H1 (cell line): ENCODE measurements around the gene TXNRD3. TPM values are rescaled to one million over a fixed set of nuclear protein-coding genes. Genes with fewer than 3 reads are reported as not detected.

Experiments
- CTCF ChIA-PET: fragments of 300-600 bp; sonication (Branson Sonifier 250); formaldehyde crosslinking; loops from one replicate; lab custom pipeline; 2021; ENCODE audit not compliant: partially characterized antibody; lab: Charles Lee
- POLR2A ChIA-PET: fragments of 300-600 bp; sonication (Branson Sonifier 250); formaldehyde crosslinking; loops from one replicate; lab custom pipeline; 2021; ENCODE audit warnings: inconsistent platforms; ENCODE audit not compliant: partially characterized antibody; lab: Charles Lee
- DNase-seq, 2 experiments: peaks; one replicate each; pipeline versions ENCODE4 v3.0.0 to v3.0.0-alpha.2; 2010 to 2022; ENCODE audit warnings: low spot score in 2 of 2, low read depth in 1 of 2, mixed read lengths in 1 of 2
- FAIRE-seq: peaks from 2 replicates; lab custom pipeline; 2011; peaks lifted over from hg19 to GRCh38; lab: Jason Lieb, UNC
- H2AFZ ChIP-seq: 2 replicates; pipeline ENCODE4 v1.8.1; 2012; ENCODE audit warnings: low read length, inconsistent platforms
- H2AK5ac ChIP-seq: 2 replicates; pipeline ENCODE4 v1.6.1; 2013; ENCODE audit warnings: low read depth, low read length
- H2BK120ac ChIP-seq: replicated peaks from 2 replicates; pipeline ENCODE3; 2013; ENCODE audit warnings: low read depth, low read length, inconsistent platforms
- H2BK12ac ChIP-seq: 2 replicates; pipeline ENCODE4 v1.6.1; 2013; ENCODE audit warnings: low read depth, low read length
- H2BK15ac ChIP-seq: 2 replicates; pipeline ENCODE4 v1.6.1; 2013; ENCODE audit warnings: low read length
- H2BK20ac ChIP-seq: 2 replicates; pipeline ENCODE4 v1.6.1; 2013; ENCODE audit warnings: low read length
- H2BK5ac ChIP-seq: 2 replicates; pipeline ENCODE4 v1.6.1; 2013; ENCODE audit warnings: low read depth, low read length
- H3K14ac ChIP-seq: 2 replicates; pipeline ENCODE4 v1.6.1; 2013; ENCODE audit warnings: inconsistent platforms; ENCODE audit not compliant: insufficient read length
- H3K18ac ChIP-seq: 2 replicates; pipeline ENCODE4 v1.6.1; 2013; ENCODE audit warnings: low read length; ENCODE audit errors: extremely low read depth
- H3K23ac ChIP-seq: 2 replicates; pipeline ENCODE4 v1.6.1; 2013; ENCODE audit warnings: inconsistent platforms; ENCODE audit not compliant: insufficient read length
- H3K23me2 ChIP-seq: 2 replicates; pipeline ENCODE4 v1.6.1; 2013; ENCODE audit warnings: low read depth, low read length
- H3K27ac ChIP-seq: 2 replicates; pipeline ENCODE4 v1.6.1; 2011; ENCODE audit warnings: low read depth, low read length, inconsistent platforms
- H3K27me3 ChIP-seq, 4 experiments: replicated peaks in 1 of 4; 1 replicate in 1 of 4; 2 replicates in 3 of 4; pipeline versions ENCODE4 v1.6.1 to v1.8.1; 2011 to 2013; ENCODE audit warnings: low read length in 3 of 4, mild to moderate bottlenecking in 3 of 4, inconsistent platforms in 2 of 4, mixed read lengths in 2 of 4, moderate library complexity in 1 of 4; ENCODE audit not compliant: control insufficient read depth in 3 of 4, insufficient read depth in 3 of 4; ENCODE audit errors: extremely low read depth in 1 of 4
- H3K36me3 ChIP-seq, 4 experiments: 2 replicates each; pipeline versions ENCODE4 v1.6.1 to v1.8.1; 2011 to 2013; ENCODE audit warnings: mild to moderate bottlenecking in 4 of 4, low read length in 3 of 4, moderate library complexity in 2 of 4, control low read depth in 1 of 4, inconsistent platforms in 1 of 4; ENCODE audit not compliant: insufficient read depth in 4 of 4, control insufficient read depth in 2 of 4
- H3K4ac ChIP-seq: replicated peaks from 2 replicates; pipeline ENCODE3; 2013; ENCODE audit warnings: low read length, low read depth, mixed read lengths, inconsistent platforms; ENCODE audit not compliant: insufficient read length
- H3K4me1 ChIP-seq, 4 experiments: replicated peaks in 1 of 4; 1 replicate in 1 of 4; 2 replicates in 3 of 4; pipeline versions ENCODE4 v1.6.1 to v1.8.1; 2011 to 2013; ENCODE audit warnings: low read length in 3 of 4, inconsistent platforms in 2 of 4, mixed read lengths in 1 of 4; ENCODE audit not compliant: insufficient read depth in 4 of 4, control insufficient read depth in 3 of 4
- H3K4me2 ChIP-seq, 2 experiments: 2 replicates each; pipeline versions ENCODE4 v1.6.1 to v1.8.1; 2011 to 2013; ENCODE audit warnings: low read depth in 2 of 2, low read length in 2 of 2, control low read depth in 1 of 2, inconsistent platforms in 1 of 2, mild to moderate bottlenecking in 1 of 2; ENCODE audit not compliant: insufficient read depth in 1 of 2
- H3K4me3 ChIP-seq, 4 experiments: fragments of 200-600, 300-600 bp in 1 of 4; sonication (generic), shearing (Covaris generic), sonication (Bioruptor Twin) in 1 of 4; 2 replicates each; pipeline versions ENCODE4 v1.5.1 to v1.8.1; 2011 to 2016; ENCODE audit warnings: low read length in 4 of 4, low read depth in 3 of 4, control low read depth in 2 of 4, inconsistent platforms in 2 of 4, mild to moderate bottlenecking in 2 of 4, mixed read lengths in 1 of 4, moderate library complexity in 1 of 4; ENCODE audit not compliant: insufficient read depth in 2 of 4; ENCODE audit errors: extremely low read depth in 1 of 4
- H3K56ac ChIP-seq: replicated peaks from 2 replicates; pipeline ENCODE3; 2013; ENCODE audit warnings: low read depth, mild to moderate bottlenecking, mixed read lengths, low read length, inconsistent platforms; ENCODE audit not compliant: insufficient read length
- H3K79me1 ChIP-seq: 2 replicates; pipeline ENCODE4 v1.6.1; 2013; ENCODE audit warnings: low read depth, low read length, control low read depth
- H3K79me2 ChIP-seq, 2 experiments: 2 replicates each; pipeline versions ENCODE4 v1.6.1 to v1.8.1; 2012 to 2013; ENCODE audit warnings: low read length in 2 of 2, mild to moderate bottlenecking in 2 of 2, inconsistent platforms in 1 of 2; ENCODE audit not compliant: insufficient read depth in 2 of 2, control insufficient read depth in 1 of 2
- H3K9ac ChIP-seq, 4 experiments: replicated peaks in 1 of 4; 1 replicate in 1 of 4; 2 replicates in 3 of 4; pipeline versions ENCODE4 v1.6.1 to v1.8.1; 2011 to 2013; ENCODE audit warnings: low read depth in 3 of 4, low read length in 3 of 4, control low read depth in 2 of 4, mild to moderate bottlenecking in 2 of 4, moderate library complexity in 2 of 4, inconsistent platforms in 1 of 4; ENCODE audit errors: extremely low read depth in 1 of 4
- H3K9me3 ChIP-seq, 2 experiments: 2 replicates each; pipeline versions ENCODE4 v1.6.1 to v1.8.1; 2012 to 2013; ENCODE audit warnings: mild to moderate bottlenecking in 2 of 2, moderate library complexity in 2 of 2, control low read depth in 1 of 2, inconsistent platforms in 1 of 2, low read depth in 1 of 2, low read length in 1 of 2, mixed read lengths in 1 of 2; ENCODE audit not compliant: insufficient read depth in 2 of 2
- H4K20me1 ChIP-seq, 2 experiments: replicated peaks in 1 of 2; 2 replicates each; pipeline versions ENCODE3 to v1.8.1; 2011 to 2013; ENCODE audit warnings: inconsistent platforms in 2 of 2, low read length in 2 of 2, mild to moderate bottlenecking in 1 of 2; ENCODE audit not compliant: insufficient read depth in 2 of 2, control insufficient read depth in 1 of 2
- H4K5ac ChIP-seq: 2 replicates; pipeline ENCODE4 v1.6.1; 2013; ENCODE audit warnings: low read length, low read depth, mixed read lengths, inconsistent platforms; ENCODE audit not compliant: insufficient read length
- H4K8ac ChIP-seq: 2 replicates; pipeline ENCODE4 v1.8.0; 2013; ENCODE audit warnings: mild to moderate bottlenecking, moderate library complexity, low read length, inconsistent platforms; ENCODE audit not compliant: insufficient read depth; ENCODE audit errors: extremely low read depth
- H4K91ac ChIP-seq: replicated peaks from 2 replicates; pipeline ENCODE3; 2013; ENCODE audit warnings: low read length, mixed read lengths, inconsistent platforms; ENCODE audit not compliant: insufficient read length
- CEBPB ChIP-seq: IDR thresholded peaks from 2 replicates; pipeline ENCODE4 v1.6.1; 2012; ENCODE audit warnings: low read depth, low read length
- KDM1A ChIP-seq: fragments of 200-600, 300-600 bp; sonication (generic); IDR thresholded peaks from 2 replicates; pipeline ENCODE4 v1.7.1; 2016; ENCODE audit warnings: mild to moderate bottlenecking, low read length, borderline replicate concordance
- SIRT6 ChIP-seq: IDR thresholded peaks from one replicate; pipeline ENCODE4 v1.7.1; 2012; ENCODE audit warnings: low read length, inconsistent platforms
- SIX5 ChIP-seq: IDR thresholded peaks from 2 replicates; pipeline ENCODE4 v1.6.1; 2011; ENCODE audit warnings: mild to moderate bottlenecking, low read depth, low read length
- SP1 ChIP-seq: IDR thresholded peaks from 2 replicates; pipeline ENCODE4 v1.6.1; 2011; ENCODE audit warnings: low read depth, low read length
- SRF ChIP-seq: IDR thresholded peaks from 2 replicates; pipeline ENCODE4 v1.6.1; 2011; ENCODE audit warnings: mild to moderate bottlenecking, low read depth, low read length, moderate library complexity
- WGBS, 2 experiments: shearing (Covaris generic) in 1 of 2; methylation state at CpG; one replicate each; pipeline versions ENCODE4 v1.1.6 to v1.1.7; 2013 to 2015; ENCODE audit warnings: low lambda C conversion rate in 2 of 2, mixed read lengths in 2 of 2, inconsistent platforms in 1 of 2, low coverage in 1 of 2, missing lambda C conversion rate in 1 of 2; ENCODE audit not compliant: insufficient replicate concordance in 2 of 2, insufficient coverage in 1 of 2, insufficient read length in 1 of 2; ENCODE audit errors: extremely low coverage in 1 of 2, missing lambda C conversion rate in 1 of 2; 5-methylcytosine and 5-hydroxymethylcytosine counted together
- polyA plus RNA-seq, 7 experiments: library from polyadenylated mRNA; depleted of rRNA in 3 of 7; stranded (reverse) in 5 of 7; unstranded in 2 of 7; fragments of >200 nt in 5 of 7; fragments of 200-250 nt in 2 of 7; gene quantifications; 1 replicate in 5 of 7; 2 replicates in 1 of 7; 4 replicates in 1 of 7; pipeline versions ENCODE4 v1.2.1 to v1.2.3, GENCODE V29; 2011 to 2013; ENCODE audit warnings: missing spikeins in 2 of 7, mixed read lengths in 2 of 7
- total RNA-seq: library from RNA; stranded (reverse); fragmentation: NEBNext Ultra II Directional; extraction: Animal tissue kit (Norgen Biotek cat#: 25700); gene quantifications from 2 replicates; pipeline ENCODE4 v1.2.1, GENCODE V29; 2021
- TF ChIP-seq, protein P1 (sequence below), 3 experiments: IDR thresholded peaks; 1 replicate in 2 of 3; 2 replicates in 1 of 3; pipeline versions ENCODE4 v1.5.1 to v1.6.1; 2011; ENCODE audit warnings: low read length in 3 of 3, mild to moderate bottlenecking in 3 of 3, inconsistent platforms in 2 of 3, low read depth in 1 of 3, moderate library complexity in 1 of 3; ENCODE audit not compliant: insufficient read depth in 1 of 3; ENCODE audit errors: control extremely low read depth in 1 of 3
- TF ChIP-seq, protein P2 (sequence below): IDR thresholded peaks from 2 replicates; pipeline ENCODE4 v1.6.1; 2011; ENCODE audit warnings: low read depth, mild to moderate bottlenecking, low read length; ENCODE audit not compliant: insufficient read depth
- TF ChIP-seq, protein P3 (sequence below): IDR thresholded peaks from 2 replicates; pipeline ENCODE4 v1.6.1; 2011; ENCODE audit warnings: low read length, improper control_type of control experiment

TXNRD3 gene
- total and polyA plus RNA-seq, 2 of the 8 experiments (the other 6 are each of a cell fraction or from before 2014, with no cell fraction given): 3.4 to 4.3 TPM

DNA sequence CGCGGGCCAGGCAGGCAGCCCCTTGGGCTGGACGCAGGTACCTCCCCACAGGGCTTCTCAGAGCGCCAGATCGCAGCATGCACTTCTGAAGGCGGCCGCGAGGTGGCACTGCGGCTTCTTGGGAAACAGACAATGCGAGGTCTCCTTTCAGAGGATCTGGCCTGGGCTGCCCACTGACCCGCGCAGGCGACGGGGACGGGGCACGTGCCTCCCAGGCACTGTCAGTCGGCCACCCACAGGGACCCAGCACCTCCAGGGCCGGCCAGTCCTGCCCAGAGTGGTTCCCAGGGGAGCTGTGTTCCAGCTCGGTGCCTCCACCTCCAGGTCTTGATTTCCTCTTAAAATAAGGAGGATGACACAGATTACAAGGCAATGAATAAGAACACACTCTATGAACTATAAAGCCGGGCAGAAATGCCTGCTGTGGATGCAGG is 24.4 kb upstream of the TXNRD3 start:
- Histone ChIP-seq H2BK20ac (peak overlapping the region; percentile 77; the same call in 1 of the 2 replicates), H2BK5ac (no peak overlapping the region), H3K4me2 (peak overlapping the region; percentile 3 to 65), H3K4me1 (peaks cover 0 to 8% (median 6%) of the 10 kb centered on the region in 4 experiments; a peak in 5 of 7 replicates), H3K23me2 (no peaks in the 10 kb centered on the region), H4K91ac (no peak overlapping the region), H4K5ac (no peak overlapping the region), H2AFZ (peak overlapping the region; percentile 60), H2BK12ac (no peak overlapping the region), H3K14ac (no peak overlapping the region), H4K8ac (0 out of 2 replicates have a peak overlapping the region, but pooled peaks have one; percentile 73), H3K79me1 (no peaks in the 10 kb centered on the region), H3K9ac (no peak overlapping the region), H3K36me3 (no peaks in the 10 kb centered on the region), H3K9me3 (no peaks in the 10 kb centered on the region), H3K4me3 (peak overlapping the region in 1 of 4 experiments; percentile 45; a peak in 1 of 8 replicates), H3K79me2 (no peaks in the 10 kb centered on the region), H3K27me3 (peaks cover 2 to 19% (median 14%) of the 10 kb centered on the region in 4 experiments; a peak in 6 of 7 replicates), H3K56ac (no peak overlapping the region), H3K23ac (no peak overlapping the region), H2BK15ac (peak overlapping the region; percentile 53; the same call in 1 of the 2 replicates), H2AK5ac (no peak overlapping the region), H4K20me1 (no peaks in the 10 kb centered on the region), H3K18ac (no peak overlapping the region), H3K27ac (no peak overlapping the region), H2BK120ac (no peak overlapping the region), H3K4ac (no peak overlapping the region)
- FAIRE-seq: no peak
- CTCF ChIA-PET: interaction anchor here (0.7 to 3.3 kb wide), 53 partner anchors 8 to 867 kb away, joined by 3 to 19 read pairs (median 4); partner anchors contain the start of genes CHCHD6, CHST13 and TXNRD3
- DNase-seq: peak; percentile 79 to 99
- POLR2A ChIA-PET: no interaction called here
- 5% methylated on average over 20 of the region's 20 CpGs; no CpG with 5 or more reads in 1 of the 2 experiments for WGBS, 2 experiments
- TF ChIP-seq SIRT6 (no peak), KDM1A (no peak), SRF (no peak), SP1 (no peak), CEBPB (no peak), SIX5 (no peak)
- TF ChIP-seq, protein P1, sequence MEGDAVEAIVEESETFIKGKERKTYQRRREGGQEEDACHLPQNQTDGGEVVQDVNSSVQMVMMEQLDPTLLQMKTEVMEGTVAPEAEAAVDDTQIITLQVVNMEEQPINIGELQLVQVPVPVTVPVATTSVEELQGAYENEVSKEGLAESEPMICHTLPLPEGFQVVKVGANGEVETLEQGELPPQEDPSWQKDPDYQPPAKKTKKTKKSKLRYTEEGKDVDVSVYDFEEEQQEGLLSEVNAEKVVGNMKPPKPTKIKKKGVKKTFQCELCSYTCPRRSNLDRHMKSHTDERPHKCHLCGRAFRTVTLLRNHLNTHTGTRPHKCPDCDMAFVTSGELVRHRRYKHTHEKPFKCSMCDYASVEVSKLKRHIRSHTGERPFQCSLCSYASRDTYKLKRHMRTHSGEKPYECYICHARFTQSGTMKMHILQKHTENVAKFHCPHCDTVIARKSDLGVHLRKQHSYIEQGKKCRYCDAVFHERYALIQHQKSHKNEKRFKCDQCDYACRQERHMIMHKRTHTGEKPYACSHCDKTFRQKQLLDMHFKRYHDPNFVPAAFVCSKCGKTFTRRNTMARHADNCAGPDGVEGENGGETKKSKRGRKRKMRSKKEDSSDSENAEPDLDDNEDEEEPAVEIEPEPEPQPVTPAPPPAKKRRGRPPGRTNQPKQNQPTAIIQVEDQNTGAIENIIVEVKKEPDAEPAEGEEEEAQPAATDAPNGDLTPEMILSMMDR (IDR thresholded peaks at IDR 0.05; ENCODE audit: control extremely low read depth in 1 of 3, insufficient read depth in 1 of 3, low read depth in 1 of 3, low read length in 3 of 3): peak; percentile 93 to 94 (median 94)
- TF ChIP-seq, protein P2, sequence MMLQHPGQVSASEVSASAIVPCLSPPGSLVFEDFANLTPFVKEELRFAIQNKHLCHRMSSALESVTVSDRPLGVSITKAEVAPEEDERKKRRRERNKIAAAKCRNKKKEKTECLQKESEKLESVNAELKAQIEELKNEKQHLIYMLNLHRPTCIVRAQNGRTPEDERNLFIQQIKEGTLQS: no peak
- TF ChIP-seq, protein P3, sequence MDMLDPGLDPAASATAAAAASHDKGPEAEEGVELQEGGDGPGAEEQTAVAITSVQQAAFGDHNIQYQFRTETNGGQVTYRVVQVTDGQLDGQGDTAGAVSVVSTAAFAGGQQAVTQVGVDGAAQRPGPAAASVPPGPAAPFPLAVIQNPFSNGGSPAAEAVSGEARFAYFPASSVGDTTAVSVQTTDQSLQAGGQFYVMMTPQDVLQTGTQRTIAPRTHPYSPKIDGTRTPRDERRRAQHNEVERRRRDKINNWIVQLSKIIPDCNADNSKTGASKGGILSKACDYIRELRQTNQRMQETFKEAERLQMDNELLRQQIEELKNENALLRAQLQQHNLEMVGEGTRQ: peak; percentile 66
